ENCODE data around the gene DOCK3. TPM values are rescaled to one million over a fixed set of nuclear protein-coding genes. Genes with fewer than 3 reads are reported as not detected.
"Not testable (repeated sequence)": the region's sequence is repeated elsewhere in the genome, so short reads cannot be mapped to it uniquely, and the experiment has no call there.

DOCK3 gene
- total RNA-seq, 1 donor from 2014 or later, result 6.0 TPM

- DNase-seq (ENCODE audit: low spot score), result no peak
Measured at GRCh38 chr3:51224283-51224682, 549.6 kb downstream of the DOCK3 start.

GRCh38 chr3:51224843-51225242 lies 550.1 kb downstream of the DOCK3 start:
- no peak for DNase-seq (ENCODE audit: low spot score)

DNA sequence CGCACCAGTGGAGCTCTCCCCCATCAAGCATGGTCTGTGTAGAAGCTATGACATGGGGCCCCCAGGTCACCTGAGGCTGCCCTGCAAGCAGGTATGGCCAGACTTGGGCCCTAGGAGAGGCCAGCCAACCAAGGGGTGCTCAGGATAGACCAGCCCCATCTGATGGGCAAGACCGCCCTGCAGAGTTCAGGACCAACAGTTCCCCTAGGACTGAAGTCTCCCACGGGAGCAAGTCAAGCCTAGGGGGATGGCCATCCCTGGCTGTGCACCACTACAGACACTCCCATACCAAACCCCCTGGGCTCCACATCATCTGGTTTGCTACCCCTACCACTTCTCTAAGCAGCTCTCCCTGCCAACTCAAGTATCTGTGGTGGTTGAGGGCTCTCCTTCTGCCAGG lies 568.2 kb downstream of the DOCK3 start:
- no peak for DNase-seq (ENCODE audit: low spot score)

DNA sequence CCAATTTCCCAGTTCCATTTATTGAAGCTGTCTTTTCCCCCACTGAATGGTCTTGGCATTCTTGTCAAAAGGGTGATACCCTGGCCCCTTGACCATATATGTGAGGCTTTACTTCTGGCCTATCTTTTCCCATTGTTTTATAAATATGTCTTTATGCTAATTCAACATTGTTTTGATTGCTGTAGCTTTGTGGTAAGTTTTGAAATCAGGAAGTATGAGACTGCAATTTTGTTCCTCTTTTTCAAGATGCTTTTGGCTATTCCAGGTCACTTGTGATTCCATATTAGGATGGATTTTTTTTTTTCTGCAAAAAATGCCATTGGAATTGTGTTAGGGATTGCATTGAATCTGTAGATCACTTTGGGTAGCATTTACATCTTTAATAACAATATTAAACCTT lies 569.2 kb downstream of the DOCK3 start:
- DNase-seq (ENCODE audit: low spot score), result no peak

DNA sequence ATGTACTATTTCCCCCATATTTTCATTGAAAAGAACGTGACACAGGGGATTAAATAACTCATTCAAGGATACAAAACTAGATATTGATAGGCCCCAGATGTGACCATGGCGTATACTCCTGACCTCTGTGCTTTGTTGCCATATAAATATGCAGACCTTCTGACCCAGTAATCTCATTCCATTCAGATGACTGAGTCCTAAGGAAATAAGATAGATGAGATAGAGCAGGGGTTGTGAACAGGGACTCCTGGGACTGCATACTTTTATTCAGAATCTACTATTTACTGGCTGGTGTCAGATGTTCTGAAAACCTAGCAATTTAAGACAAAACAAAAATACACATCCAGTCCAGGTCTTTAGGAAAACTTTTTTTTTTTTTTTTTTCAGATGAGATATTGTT lies 571.1 kb downstream of the DOCK3 start:
- no peak for DNase-seq (ENCODE audit: low spot score)

- no peak for DNase-seq (ENCODE audit: low spot score)
Measured at GRCh38 chr3:51257870-51258269, 583.1 kb downstream of the DOCK3 start.

DNA sequence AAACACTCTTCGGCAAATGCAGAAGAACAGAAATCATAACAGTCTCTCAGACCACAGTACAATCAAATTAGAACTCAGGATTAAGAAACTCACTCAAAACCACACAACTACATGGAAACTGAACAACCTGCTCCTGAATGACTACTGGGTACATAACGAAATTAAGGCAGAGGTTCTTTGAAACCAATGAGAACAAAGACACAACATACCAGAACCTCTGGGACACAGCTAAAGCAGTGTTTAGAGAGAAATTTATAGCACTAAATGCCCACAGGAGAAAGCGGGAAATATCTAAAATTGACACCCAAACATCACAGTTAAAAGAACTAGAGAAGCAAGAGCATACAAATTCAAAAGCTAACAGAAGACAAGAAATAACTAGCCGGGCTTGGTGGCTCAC lies 589.4 kb downstream of the DOCK3 start:
- DNase-seq (ENCODE audit: low spot score), result not testable (repeated sequence)

DNA sequence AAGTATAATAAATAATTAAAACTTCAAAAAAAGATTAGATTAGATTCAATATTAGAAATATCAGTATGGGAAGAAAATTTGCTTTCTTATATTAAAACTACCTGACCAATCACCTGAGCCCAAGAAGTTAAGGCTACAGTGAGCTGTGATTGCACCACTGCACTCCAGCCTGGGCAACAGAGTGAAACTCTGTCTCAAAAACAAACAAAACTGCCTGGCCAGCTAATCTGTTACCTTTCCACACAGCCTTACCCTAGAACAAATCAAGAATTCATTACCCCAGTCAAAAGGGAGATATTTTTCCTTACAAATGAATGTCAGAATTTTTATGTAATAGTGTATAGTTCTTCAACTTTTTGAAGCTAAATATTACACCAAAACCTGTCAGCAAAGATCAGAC lies 593.4 kb downstream of the DOCK3 start:
- DNase-seq (ENCODE audit: low spot score), result no peak

GRCh38 chr3:51269466-51269865 lies 594.7 kb downstream of the DOCK3 start:
- no peak for DNase-seq (ENCODE audit: low spot score)

DNA sequence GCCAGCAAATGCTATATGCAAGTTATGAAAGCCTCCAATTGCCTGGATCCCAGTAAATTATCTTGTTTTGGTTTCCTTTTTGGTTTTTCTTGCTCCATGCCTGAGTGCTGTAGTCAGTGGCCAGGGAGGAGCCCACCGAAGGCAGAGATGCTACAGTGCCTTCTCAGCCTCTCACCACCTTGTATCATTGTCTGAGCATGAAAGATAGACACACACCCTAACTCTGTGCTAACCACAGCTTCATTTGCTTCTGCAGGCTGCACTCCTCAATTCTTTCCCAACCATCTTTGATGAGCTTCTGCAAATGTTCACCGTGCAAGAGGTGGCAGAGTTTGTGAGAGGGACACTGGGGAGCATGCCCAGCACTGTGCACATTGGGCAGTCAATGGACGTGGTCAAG lies 595.8 kb downstream of the DOCK3 start:
- no peak for DNase-seq (ENCODE audit: low spot score)

- no peak for DNase-seq (ENCODE audit: low spot score)
Measured at GRCh38 chr3:51271172-51271571, 596.4 kb downstream of the DOCK3 start.

DNA sequence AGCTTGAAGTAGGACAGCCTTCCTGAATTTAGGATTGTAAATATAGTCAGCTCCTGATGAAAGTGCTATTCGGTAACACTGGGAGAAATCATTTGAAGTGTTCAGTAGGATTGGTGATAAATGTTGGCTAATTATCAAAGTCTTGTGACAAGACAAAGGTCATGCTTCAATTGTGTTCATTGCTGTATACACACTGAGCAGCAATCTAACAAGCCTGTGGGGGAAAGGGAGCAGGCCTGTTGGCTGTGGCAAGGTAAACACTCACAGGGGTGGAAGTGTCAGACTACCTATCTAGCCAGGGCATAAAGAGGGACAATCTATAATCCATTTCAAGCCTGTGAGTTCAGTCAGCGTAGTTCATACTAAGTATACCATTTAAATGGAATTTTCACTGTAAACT lies 599.3 kb downstream of the DOCK3 start:
- DNase-seq (ENCODE audit: low spot score), result no peak

DNA sequence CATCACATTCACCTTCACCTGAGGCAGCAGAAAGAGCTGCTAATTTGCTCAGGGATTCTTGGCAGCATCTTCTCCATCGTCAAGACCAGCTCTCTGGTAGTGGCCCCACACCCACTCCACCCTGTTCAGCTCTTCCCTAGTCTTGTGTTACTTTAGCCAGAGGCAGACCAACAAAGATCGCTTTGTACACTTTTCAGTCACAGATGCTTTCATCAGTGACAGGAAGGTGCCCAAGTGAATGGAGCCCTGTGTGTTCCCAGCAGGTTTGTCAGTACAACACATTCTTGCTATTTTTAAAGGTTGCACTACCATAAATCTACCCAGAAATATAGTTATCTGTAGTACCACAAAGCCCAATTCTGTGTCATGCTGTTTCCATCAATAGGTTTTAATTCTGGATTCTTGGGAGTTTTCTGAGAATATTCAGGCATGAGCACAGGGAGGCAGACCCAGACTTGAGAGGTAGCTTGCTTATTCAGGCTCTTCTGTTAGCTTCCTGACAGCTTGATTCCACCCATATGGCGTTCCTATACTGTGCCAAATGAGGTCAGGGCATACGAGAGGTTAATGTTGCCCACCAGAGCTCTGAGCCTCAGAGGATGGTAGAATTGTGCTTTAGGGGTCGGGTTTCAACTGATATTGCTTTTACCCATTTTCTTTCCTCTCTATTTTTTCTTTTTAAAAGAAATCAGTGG lies 600.5 kb downstream of the DOCK3 start:
- no peak for DNase-seq (ENCODE audit: low spot score)

DNA sequence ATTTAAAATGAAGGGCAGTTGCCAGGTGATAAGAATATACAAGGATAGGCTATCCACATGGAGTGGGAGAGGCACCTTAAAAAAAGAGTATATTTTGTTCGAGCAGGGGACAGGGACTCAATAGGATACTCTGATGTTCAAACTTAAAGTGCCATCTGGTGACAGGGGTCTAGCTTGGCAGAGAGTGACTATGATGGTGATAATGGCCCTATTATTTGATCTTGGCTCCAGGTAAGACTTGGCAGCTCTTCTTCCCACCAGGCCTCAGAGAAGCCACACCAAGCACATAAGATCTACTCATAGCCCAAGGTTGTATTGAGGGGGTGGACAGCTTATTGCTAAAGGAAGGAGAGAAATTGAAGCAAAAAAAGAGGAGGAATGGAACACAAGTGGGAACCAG lies 601.3 kb downstream of the DOCK3 start:
- no peak for DNase-seq (ENCODE audit: low spot score)

DNA sequence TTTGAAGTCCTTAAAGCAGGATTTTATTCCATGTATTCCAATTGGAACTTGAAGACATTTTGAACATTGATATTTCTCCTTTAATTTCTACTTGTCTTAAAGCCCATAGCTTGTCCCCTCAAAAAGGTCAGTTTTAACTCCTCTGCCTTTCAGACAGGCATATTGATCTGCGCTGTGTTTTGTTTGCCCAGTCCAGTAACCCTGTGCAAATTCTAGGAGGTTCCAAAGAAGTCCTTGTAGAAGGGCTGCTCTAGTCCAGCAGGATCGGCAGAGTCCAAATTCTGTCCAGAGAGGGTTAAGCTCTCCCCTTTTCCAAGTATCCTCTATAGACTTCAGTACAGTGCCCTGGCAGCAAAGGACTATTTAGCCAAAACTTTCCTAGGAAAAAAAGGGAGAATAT lies 604.7 kb downstream of the DOCK3 start:
- no peak for DNase-seq (ENCODE audit: low spot score)

GRCh38 chr3:51280176-51280575 lies 605.4 kb downstream of the DOCK3 start:
- no peak for DNase-seq (ENCODE audit: low spot score)

DNA sequence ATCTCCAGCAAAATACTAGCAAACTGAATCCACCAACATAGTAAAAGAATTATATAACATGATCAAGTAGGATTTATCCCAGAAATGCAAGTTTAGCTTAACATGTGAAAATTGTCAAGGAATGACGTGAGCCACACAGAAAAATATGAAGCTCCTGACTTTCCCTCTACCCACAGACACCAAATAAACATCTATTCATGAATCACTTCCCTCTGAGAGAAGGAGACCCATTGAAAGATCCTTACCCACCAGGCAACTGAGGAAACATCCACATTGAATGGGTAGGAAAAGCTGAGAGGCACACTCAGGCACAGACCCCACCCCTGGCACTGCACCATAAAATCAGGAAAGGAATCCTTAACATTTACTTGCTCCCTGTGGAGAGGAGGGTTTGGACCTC lies 608.2 kb downstream of the DOCK3 start:
- no peak for DNase-seq (ENCODE audit: low spot score)

- peak; percentile 45 for DNase-seq (ENCODE audit: low spot score)
Measured at GRCh38 chr3:51283421-51283820, 608.7 kb downstream of the DOCK3 start.

GRCh38 chr3:51295625-51296024 lies 620.9 kb downstream of the DOCK3 start:
- no peak for DNase-seq (ENCODE audit: low spot score)

- DNase-seq (ENCODE audit: low spot score), result no peak
Measured at GRCh38 chr3:51297333-51297732, 622.6 kb downstream of the DOCK3 start.

GRCh38 chr3:51304230-51304629 lies 629.5 kb downstream of the DOCK3 start:
- DNase-seq (ENCODE audit: low spot score), result no peak

GRCh38 chr3:51306093-51306492 lies 631.4 kb downstream of the DOCK3 start:
- DNase-seq (ENCODE audit: low spot score), result no peak

DNA sequence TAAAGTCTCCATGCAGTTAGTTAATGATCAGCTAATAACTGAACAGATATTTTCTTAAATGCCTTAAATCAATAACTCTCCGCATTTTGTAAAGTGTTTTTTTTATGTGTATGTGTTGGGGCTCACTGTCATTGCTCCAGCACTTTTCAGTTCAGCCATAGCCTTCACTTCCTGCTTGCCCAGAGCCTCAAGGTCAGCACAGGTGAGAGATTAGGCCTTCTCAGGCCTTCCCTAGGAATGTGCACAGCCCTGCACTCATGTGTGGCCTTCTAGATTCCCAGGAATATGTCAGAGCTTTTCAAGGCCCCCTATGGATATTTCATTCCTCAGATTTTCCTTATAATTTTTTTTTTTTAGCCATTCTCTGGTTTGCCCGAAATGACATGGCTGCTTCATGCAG lies 632.7 kb downstream of the DOCK3 start:
- DNase-seq (ENCODE audit: low spot score), result no peak

DNA sequence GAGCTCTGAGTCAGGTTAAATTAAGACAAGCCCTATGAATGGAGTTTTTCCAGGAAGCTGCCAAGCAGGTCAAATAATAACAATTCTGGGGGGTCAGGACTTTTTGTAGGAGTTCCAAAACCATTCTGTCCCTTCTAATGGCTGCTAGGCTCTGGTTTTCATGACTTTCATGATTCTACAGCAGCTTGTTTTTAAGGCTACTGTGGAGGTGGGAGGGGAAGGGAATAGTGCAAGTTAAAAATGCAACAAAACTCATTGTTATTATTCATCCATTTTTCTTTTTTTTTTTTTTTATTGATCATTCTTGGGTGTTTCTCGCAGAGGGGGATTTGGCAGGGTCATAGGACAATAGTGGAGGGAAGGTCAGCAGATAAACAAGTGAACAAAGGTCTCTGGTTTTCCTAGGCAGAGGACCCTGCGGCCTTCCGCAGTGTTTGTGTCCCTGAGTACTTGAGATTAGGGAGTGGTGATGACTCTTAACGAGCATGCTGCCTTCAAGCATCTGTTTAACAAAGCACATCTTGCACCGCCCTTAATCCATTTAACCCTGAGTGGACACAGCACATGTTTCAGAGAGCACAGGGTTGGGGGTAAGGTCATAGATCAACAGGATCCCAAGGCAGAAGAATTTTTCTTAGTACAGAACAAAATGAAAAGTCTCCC lies 633.3 kb downstream of the DOCK3 start:
- DNase-seq (ENCODE audit: low spot score), result not testable (repeated sequence)

All from ureter (tissue), 1 donor.